HepG2 (cell line): ENCODE results near the gene EFEMP2. TPM values are rescaled to one million over a fixed set of nuclear protein-coding genes. Genes with fewer than 3 reads are reported as not detected.

Experiments used
- FOXA3 ChIP-seq: IDR thresholded peaks from 2 replicates; pipeline ENCODE4 v1.6.1; 2016; ENCODE audit warnings: missing genetic modification reagents, missing compliant biosample characterization
- KIAA2018 ChIP-seq: sonication (generic); formaldehyde crosslinking; IDR thresholded peaks from 2 replicates; pipeline ENCODE4 v1.5.0; 2020; ENCODE audit warnings: mild to moderate bottlenecking, missing genetic modification reagents, borderline replicate concordance
- SIN3B ChIP-seq: fragments of 150-350 bp; IDR thresholded peaks from 2 replicates; pipeline ENCODE4 v1.6.1; 2014; ENCODE audit warnings: low read length
- ZBTB1 ChIP-seq: sonication (generic); formaldehyde crosslinking; IDR thresholded peaks from 2 replicates; pipeline ENCODE4 v1.4.0; 2020; ENCODE audit warnings: missing genetic modification reagents, borderline replicate concordance
- ZNF331 ChIP-seq: sonication (generic); formaldehyde crosslinking; IDR thresholded peaks from 2 replicates; pipeline ENCODE4 v1.4.0; 2020; ENCODE audit warnings: missing genetic modification reagents
- ZNF33A ChIP-seq: sonication (generic); formaldehyde crosslinking; IDR thresholded peaks from 2 replicates; pipeline ENCODE4 v1.5.1; 2020; ENCODE audit warnings: missing genetic modification reagents, mild to moderate bottlenecking, moderate library complexity, borderline replicate concordance
- polyA plus RNA-seq, 8 experiments: library from polyadenylated mRNA; depleted of rRNA in 3 of 8; stranded (reverse) in 7 of 8; unstranded in 1 of 8; fragments of >200 nt; fragmentation: Illumina TruSeq in 4 of 8; extraction: Trizol in 4 of 8; gene quantifications; 2 replicates each; pipeline versions ENCODE4 v1.2.1 to v1.2.3, GENCODE V29; 2011 to 2016; ENCODE audit warnings: low read depth in 4 of 8, missing spikeins in 1 of 8, mixed read lengths in 1 of 8; ENCODE audit not compliant: insufficient read depth in 1 of 8
- total RNA-seq, 5 experiments: library from RNA; depleted of rRNA; stranded (reverse); fragments of >200 nt; fragmentation: Illumina TruSeq; extraction: Trizol; gene quantifications; 2 replicates each; pipeline ENCODE4 v1.2.3, GENCODE V29; 2016; ENCODE audit warnings: low read depth in 1 of 5
- TF ChIP-seq, protein P1 (sequence below): sonication (generic); formaldehyde crosslinking; IDR thresholded peaks from 2 replicates; pipeline ENCODE4 v1.4.0; 2020; ENCODE audit warnings: mild to moderate bottlenecking, missing genetic modification reagents

EFEMP2 gene
- total and polyA plus RNA-seq, 2 of the 13 experiments (the other 11 are each of a cell fraction or from before 2014, with no cell fraction given) = 7.4 to 29.7 TPM

- TF ChIP-seq ZNF331 (CRISPR knock-in tag) (no peak), FOXA3 (peak; percentile 39; the same call in 1 of the 2 replicates), SIN3B (no peak), ZNF33A (CRISPR knock-in tag) (0 out of 2 replicates have a peak, but pooled peaks have one; percentile 75), ZBTB1 (CRISPR knock-in tag) (no peak), KIAA2018 (CRISPR knock-in tag) (no peak)
- TF ChIP-seq, protein P1, sequence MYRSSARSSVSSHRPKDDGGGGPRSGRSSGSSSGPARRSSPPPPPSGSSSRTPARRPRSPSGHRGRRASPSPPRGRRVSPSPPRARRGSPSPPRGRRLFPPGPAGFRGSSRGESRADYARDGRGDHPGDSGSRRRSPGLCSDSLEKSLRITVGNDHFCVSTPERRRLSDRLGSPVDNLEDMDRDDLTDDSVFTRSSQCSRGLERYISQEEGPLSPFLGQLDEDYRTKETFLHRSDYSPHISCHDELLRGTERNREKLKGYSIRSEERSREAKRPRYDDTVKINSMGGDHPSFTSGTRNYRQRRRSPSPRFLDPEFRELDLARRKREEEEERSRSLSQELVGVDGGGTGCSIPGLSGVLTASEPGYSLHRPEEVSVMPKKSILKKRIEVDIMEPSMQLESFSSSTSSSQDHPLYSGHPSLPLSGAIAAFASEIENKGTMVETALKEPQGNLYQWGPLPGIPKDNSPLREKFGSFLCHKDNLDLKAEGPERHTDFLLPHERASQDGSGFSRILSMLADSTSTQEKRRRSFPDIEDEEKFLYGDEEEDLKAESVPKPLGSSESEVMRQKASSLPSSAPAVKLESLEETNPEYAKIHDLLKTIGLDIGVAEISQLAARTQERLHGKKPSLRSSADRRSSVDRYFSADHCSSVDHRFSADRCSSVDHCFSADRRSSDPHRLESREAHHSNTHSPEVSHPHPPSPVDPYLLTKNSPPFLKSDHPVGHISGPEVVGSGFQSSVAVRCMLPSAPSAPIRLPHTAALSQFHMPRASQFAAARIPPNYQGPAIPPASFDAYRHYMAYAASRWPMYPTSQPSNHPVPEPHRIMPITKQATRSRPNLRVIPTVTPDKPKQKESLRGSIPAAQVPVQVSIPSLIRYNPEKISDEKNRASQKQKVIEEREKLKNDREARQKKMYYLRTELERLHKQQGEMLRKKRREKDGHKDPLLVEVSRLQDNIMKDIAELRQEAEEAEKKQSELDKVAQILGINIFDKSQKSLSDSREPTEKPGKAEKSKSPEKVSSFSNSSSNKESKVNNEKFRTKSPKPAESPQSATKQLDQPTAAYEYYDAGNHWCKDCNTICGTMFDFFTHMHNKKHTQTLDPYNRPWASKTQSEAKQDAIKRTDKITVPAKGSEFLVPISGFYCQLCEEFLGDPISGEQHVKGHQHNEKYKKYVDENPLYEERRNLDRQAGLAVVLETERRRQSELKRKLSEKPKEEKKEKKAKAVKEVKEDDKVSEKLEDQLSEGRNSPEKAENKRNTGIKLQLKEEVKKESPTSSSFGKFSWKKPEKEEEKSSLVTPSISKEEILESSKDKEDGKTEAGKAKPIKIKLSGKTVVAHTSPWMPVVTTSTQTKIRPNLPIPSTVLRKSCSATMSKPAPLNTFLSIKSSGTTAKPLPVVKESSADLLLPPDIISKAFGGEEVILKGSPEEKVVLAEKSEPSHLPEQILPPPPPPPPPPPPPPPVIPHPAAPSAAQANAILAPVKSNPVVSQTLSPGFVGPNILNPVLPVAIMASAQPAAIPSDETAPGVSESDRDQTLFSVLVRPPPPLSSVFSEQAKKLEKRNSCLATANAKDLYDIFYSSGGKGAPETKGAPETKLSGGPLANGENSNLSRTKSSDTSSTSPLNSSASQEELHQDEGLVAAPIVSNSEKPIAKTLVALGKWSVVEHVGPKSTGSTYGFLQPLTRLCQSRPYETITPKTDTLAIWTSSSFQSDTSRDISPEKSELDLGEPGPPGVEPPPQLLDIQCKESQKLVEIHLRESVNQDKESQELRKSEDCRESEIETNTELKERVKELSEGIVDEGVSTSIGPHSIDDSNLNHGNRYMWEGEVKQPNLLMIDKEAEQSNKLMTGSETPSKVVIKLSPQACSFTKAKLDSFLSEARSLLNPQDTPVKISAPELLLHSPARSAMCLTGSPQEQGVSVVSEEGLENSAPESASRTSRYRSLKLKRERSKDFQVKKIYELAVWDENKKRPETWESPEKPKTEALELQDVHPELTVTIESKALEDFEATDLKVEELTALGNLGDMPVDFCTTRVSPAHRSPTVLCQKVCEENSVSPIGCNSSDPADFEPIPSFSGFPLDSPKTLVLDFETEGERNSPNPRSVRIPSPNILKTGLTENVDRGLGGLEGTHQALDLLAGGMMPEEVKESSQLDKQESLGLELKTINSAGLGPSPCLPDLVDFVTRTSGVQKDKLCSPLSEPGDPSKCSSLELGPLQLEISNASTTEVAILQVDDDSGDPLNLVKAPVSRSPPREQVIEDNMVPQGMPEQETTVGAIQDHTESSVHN (CRISPR knock-in tag) = no peak
Measured at GRCh38 chr11:65873318-65874156, 937 bp upstream of the EFEMP2 start (continued).
